Psoas muscle (tissue), 8 donors: ENCODE results near the gene TOM1. TPM values are rescaled to one million over a fixed set of nuclear protein-coding genes. Genes with fewer than 3 reads are reported as not detected.

Source experiments
- ATAC-seq, 4 donors: fragments of 200-7000 bp; cut with Tn5 transposase; one replicate each; pipeline ENCODE4 v1.9.1; 2020; ENCODE audit warnings: moderate library complexity in 3 of 4, mild to moderate bottlenecking in 2 of 4
- DNase-seq, 2 donors: peaks; one replicate each; pipeline ENCODE4 v3.0.0-alpha.2; 2020
- H3K27ac ChIP-seq: fragments of 200-600 bp; one replicate; pipeline ENCODE4 v1.8.0; 2022
- H3K27me3 ChIP-seq, 3 donors: fragments of 200-600 bp in 1 of 3; one replicate each; pipeline versions ENCODE4 v1.6.1 to v1.8.0; 2013 to 2022; ENCODE audit warnings: low read length in 2 of 3, mild to moderate bottlenecking in 2 of 3, moderate library complexity in 1 of 3; ENCODE audit not compliant: insufficient read depth in 3 of 3
- H3K36me3 ChIP-seq, 2 donors: fragments of 200-600 bp in 1 of 2; one replicate each; pipeline versions ENCODE4 v1.6.1 to v1.8.0; 2013 to 2022; ENCODE audit warnings: low read depth in 1 of 2, mild to moderate bottlenecking in 1 of 2, moderate library complexity in 1 of 2; ENCODE audit not compliant: insufficient read depth in 1 of 2
- H3K4me1 ChIP-seq: fragments of 200-600 bp; one replicate; pipeline ENCODE4 v1.8.0; 2022
- H3K4me3 ChIP-seq: fragments of 200-600 bp; one replicate; pipeline ENCODE4 v1.8.0; 2022; ENCODE audit warnings: mild to moderate bottlenecking
- H3K9me3 ChIP-seq: fragments of 200-600 bp; one replicate; pipeline ENCODE4 v1.8.0; 2022
- WGBS, 3 donors: extraction: QIAGEN DNeasy Blood & Tissue Kit; methylation state at CpG; one replicate each; pipeline versions ENCODE4 v1.1.6 to v1.1.7; 2013; 5-methylcytosine and 5-hydroxymethylcytosine counted together
- intact Hi-C, 2 donors: fragments of 100-400 bp; cut with DNase I; formaldehyde crosslinking; loops; one replicate each; pipeline versions ENCODE4 v1.11.0 to v1.14.2; 2022
- polyA plus RNA-seq, 3 donors: library from polyadenylated mRNA; stranded (reverse); fragments of 200-250 nt; gene quantifications; one replicate each; pipeline ENCODE4 v1.2.3, GENCODE V29; 2013
- total RNA-seq, 4 donors: library from RNA; stranded (reverse); fragmentation: NEBNext Ultra II Directional in 2 of 4; extraction: Animal tissue kit (Norgen Biotek cat#: 25700) in 2 of 4; gene quantifications; one replicate each; pipeline versions ENCODE4 v1.2.1 to v1.2.4, GENCODE V29; 2021 to 2023
- TF ChIP-seq, protein P1 (sequence below): fragments of 200-600 bp; IDR thresholded peaks from one replicate; pipeline ENCODE4 v1.8.0; 2022; ENCODE audit warnings: antibody characterized with exemption
- donor health status: healthy with polysubstance abuse.
- donor health status: DM: no; HTN: no; CAD: no; lungs with moderate emphysema.
- donor health status: Bipolar disorder and iron deficiency.
- donor health status: healthy.
- donor health status: DM: yes; HTN: yes; CAD: no.
- donor health status: DM: no; HTN: no; CAD: no.
- donor health status: DM: no; HTN: no; CAD: no.
- donor health status: DM: yes; HTN: yes; CAD: no.

TOM1 gene
- total and polyA plus RNA-seq, 7 donors = 69.7 to 187 (median 116) TPM

DNA sequence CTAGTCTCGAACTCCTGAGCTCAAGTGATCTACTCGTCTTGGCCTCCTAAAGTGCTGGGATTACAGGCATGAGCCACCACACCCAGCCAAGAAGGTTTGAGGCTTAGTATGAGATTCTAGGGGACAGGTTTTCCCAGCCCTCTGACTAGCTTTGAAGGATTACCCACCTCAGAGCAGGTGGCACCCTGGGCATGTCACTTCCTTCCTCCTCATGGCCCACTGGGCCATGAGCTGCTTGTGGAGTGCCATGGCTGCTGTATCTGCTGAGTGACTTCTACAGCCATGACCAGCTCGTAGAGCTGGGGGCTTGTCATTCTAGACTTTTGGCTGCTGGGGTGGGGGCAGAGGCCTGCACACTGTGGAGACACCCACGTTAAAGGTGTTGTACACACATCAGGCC is 25.1 kb downstream of the TOM1 start:
- TF ChIP-seq, protein P1, sequence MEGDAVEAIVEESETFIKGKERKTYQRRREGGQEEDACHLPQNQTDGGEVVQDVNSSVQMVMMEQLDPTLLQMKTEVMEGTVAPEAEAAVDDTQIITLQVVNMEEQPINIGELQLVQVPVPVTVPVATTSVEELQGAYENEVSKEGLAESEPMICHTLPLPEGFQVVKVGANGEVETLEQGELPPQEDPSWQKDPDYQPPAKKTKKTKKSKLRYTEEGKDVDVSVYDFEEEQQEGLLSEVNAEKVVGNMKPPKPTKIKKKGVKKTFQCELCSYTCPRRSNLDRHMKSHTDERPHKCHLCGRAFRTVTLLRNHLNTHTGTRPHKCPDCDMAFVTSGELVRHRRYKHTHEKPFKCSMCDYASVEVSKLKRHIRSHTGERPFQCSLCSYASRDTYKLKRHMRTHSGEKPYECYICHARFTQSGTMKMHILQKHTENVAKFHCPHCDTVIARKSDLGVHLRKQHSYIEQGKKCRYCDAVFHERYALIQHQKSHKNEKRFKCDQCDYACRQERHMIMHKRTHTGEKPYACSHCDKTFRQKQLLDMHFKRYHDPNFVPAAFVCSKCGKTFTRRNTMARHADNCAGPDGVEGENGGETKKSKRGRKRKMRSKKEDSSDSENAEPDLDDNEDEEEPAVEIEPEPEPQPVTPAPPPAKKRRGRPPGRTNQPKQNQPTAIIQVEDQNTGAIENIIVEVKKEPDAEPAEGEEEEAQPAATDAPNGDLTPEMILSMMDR = no peak
- intact Hi-C loops = no loop called here
- Histone ChIP-seq H3K4me3 (no peak overlapping the region), H3K36me3 (peaks cover 6 to 98% of the 10 kb centered on the region in 2 donors), H3K27ac (no peak overlapping the region), H3K4me1 (no peaks in the 10 kb centered on the region), H3K9me3 (no peaks in the 10 kb centered on the region), H3K27me3 (no peaks in the 10 kb centered on the region)
- DNase-seq (peak in 1 of 2 donors; percentile 12), ATAC-seq (no peak)
- WGBS, 3 donors = 80 to 88% (median 82%) methylated on average over 4 of the region's 4 CpGs

- DNase-seq (no peak), ATAC-seq (no peak)
- H3K4me3 ChIP-seq = no peak overlapping the region
- H3K27ac ChIP-seq = no peak overlapping the region
- TF ChIP-seq, protein P1 = no peak
- intact Hi-C loops = no loop called here
- H3K4me1 ChIP-seq = peaks cover under 1% of the 10 kb centered on the region
- WGBS, 3 donors = 88 to 94% (median 90%) methylated on average over 5 of the region's 5 CpGs
- H3K36me3 ChIP-seq = peaks cover 6 to 98% of the 10 kb centered on the region in 2 donors
- no peaks in the 10 kb centered on the region for H3K27me3 ChIP-seq
- H3K9me3 ChIP-seq = no peaks in the 10 kb centered on the region
These were observed 25.5 kb downstream of the TOM1 start for GRCh38 chr22:35325209-35325608.

- peak in 1 of 2 donors; percentile 25 for DNase-seq
- H3K4me1 ChIP-seq = peaks cover 10% of the 10 kb centered on the region
- TF ChIP-seq, protein P1 = no peak
- H3K36me3 ChIP-seq = peaks cover 10 to 98% of the 10 kb centered on the region in 2 donors
- no peak overlapping the region for H3K4me3 ChIP-seq
- 94 to 95% (median 94%) methylated on average over 17 of the region's 17 CpGs for WGBS, 3 donors
- intact Hi-C loops = no loop called here
- H3K27me3 ChIP-seq = no peaks in the 10 kb centered on the region
- ATAC-seq = no peak
- H3K9me3 ChIP-seq = no peaks in the 10 kb centered on the region
- H3K27ac ChIP-seq = no peak overlapping the region
These were observed 27.3 kb downstream of the TOM1 start for GRCh38 chr22:35326854-35327562.

- H3K9me3 ChIP-seq = no peaks in the 10 kb centered on the region
- no peak overlapping the region for H3K4me3 ChIP-seq
- intact Hi-C loops = no loop called here
- DNase-seq (peak in 1 of 2 donors; percentile 53), ATAC-seq (peak; percentile 28 to 35 (median 34))
- H3K27me3 ChIP-seq = no peaks in the 10 kb centered on the region
- peaks cover 13 to 98% of the 10 kb centered on the region in 2 donors for H3K36me3 ChIP-seq
- H3K27ac ChIP-seq = peak overlapping the region; percentile 32
- 84 to 91% (median 86%) methylated on average over 21 of the region's 21 CpGs for WGBS, 3 donors
- TF ChIP-seq, protein P1 = no peak
- peaks cover 10% of the 10 kb centered on the region for H3K4me1 ChIP-seq
These were observed 28.2 kb downstream of the TOM1 start for GRCh38 chr22:35327690-35328471.
